Measurements from ENCODE around the gene SIRT1. TPM values are rescaled to one million over a fixed set of nuclear protein-coding genes. Genes with fewer than 3 reads are reported as not detected.

SIRT1 gene
- total and polyA plus RNA-seq, 9 of the 15 experiments (the other 6 are each of a cell fraction or from before 2014, with no cell fraction given) = 7.8 to 25.8 (median 19.1) TPM

- TF ChIP-seq NFATC3 (IDR thresholded peaks at IDR 0.05) (no peak), CEBPG (CRISPR knock-in tag; IDR thresholded peaks at IDR 0.05) (no peak), CEBPG (tag; conservative IDR thresholded peaks at IDR 0.05 in 1 of 2, IDR thresholded peaks at IDR 0.05 in 1 of 2) (0 out of 4 replicates have a peak, but pooled peaks of 1 of the 2 experiments have one; percentile 15), NCOR1 (IDR thresholded peaks at IDR 0.05) (peak; percentile 72; the same call in 1 of the 2 replicates), TEAD4 (IDR thresholded peaks at IDR 0.05; ENCODE audit: low read length) (peak; percentile 88), TEAD4 (CRISPR knock-in tag; IDR thresholded peaks at IDR 0.05; ENCODE audit: borderline replicate concordance) (no peak), USF1 (CRISPR knock-in tag; IDR thresholded peaks at IDR 0.05) (no peak), ELK3 (CRISPR knock-in tag; IDR thresholded peaks at IDR 0.05) (no peak), BRF1 (IDR thresholded peaks at IDR 0.05; ENCODE audit: borderline replicate concordance, extremely low read depth, insufficient read length) (no peak), MECOM (CRISPR knock-in tag; IDR thresholded peaks at IDR 0.05) (peak; percentile 58; the same call in 1 of the 2 replicates), NFE2 (IDR thresholded peaks at IDR 0.05; ENCODE audit: low read depth) (peak; percentile 15; the same call in 1 of the 2 replicates), MAFK (IDR thresholded peaks at IDR 0.05; ENCODE audit: low read length) (no peak; the same call in 1 of the 2 replicates), EZH2 (IDR thresholded peaks at IDR 0.05; ENCODE audit: borderline replicate concordance, low read depth, low read length) (no peak), CEBPB (tag; IDR thresholded peaks at IDR 0.05) (peak; percentile 40), TFAP4 (CRISPR knock-in tag; IDR thresholded peaks at IDR 0.05; ENCODE audit: borderline replicate concordance) (peak; percentile 55; the same call in 1 of the 2 replicates), MTA2 (IDR thresholded peaks at IDR 0.05; ENCODE audit: low read depth) (peak; percentile 52), PKNOX1 (IDR thresholded peaks at IDR 0.05) (peak; percentile 89), PBX2 (CRISPR knock-in tag; IDR thresholded peaks at IDR 0.05; ENCODE audit: low read depth) (0 out of 2 replicates have a peak, but pooled peaks have one; percentile 29), PBX2 (tag; conservative IDR thresholded peaks at IDR 0.05; ENCODE audit: low read depth) (peak; percentile 91), CTCF (IDR thresholded peaks at IDR 0.05 in 2 of 3, conservative IDR thresholded peaks at IDR 0.05 in 1 of 3; ENCODE audit: insufficient read depth in 2 of 3, low read depth in 1 of 3, low read length in 3 of 3) (peak in 1 of 3 experiments; percentile 24; a peak in 2 of 6 replicates), ARID1B (IDR thresholded peaks at IDR 0.05) (peak; percentile 85)
These were observed 30.9 kb upstream of the SIRT1 start (continued) for GRCh38 chr10:67853512-67853911.

All from K562 (cell line).